OCI-LY3 (cell line): ENCODE measurements around the gene CERS6.

ENCODE experiments used
- H2AFZ ChIP-seq: fragments of 200-600, 300-600 bp; shearing (Covaris generic); 2 replicates; pipeline ENCODE4 v1.6.0; 2014; ENCODE audit warnings: antibody characterized with exemption, low read depth, low read length
- H3K27ac ChIP-seq: fragments of 200-600, 300-600 bp; sonication (generic); 2 replicates; pipeline ENCODE4 v1.5.1; 2014; ENCODE audit warnings: mild to moderate bottlenecking, low read length, moderate library complexity, mixed read lengths
- H3K27me3 ChIP-seq: fragments of 200-600, 300-600 bp; sonication (generic); 2 replicates; pipeline ENCODE4 v1.6.1; 2014; ENCODE audit warnings: low read depth, low read length, mixed read lengths
- H3K36me3 ChIP-seq: fragments of 200-600, 300-600 bp; sonication (generic); replicated peaks from 2 replicates; pipeline ENCODE3; 2014; ENCODE audit warnings: low read depth, low read length, mixed read lengths
- H3K4me1 ChIP-seq: fragments of 300-600, 200-600 bp; sonication (generic); 2 replicates; pipeline ENCODE4 v1.6.1; 2014; ENCODE audit warnings: low read length, mixed read lengths
- H3K4me2 ChIP-seq: fragments of 200-600, 300-600 bp; sonication (generic); 2 replicates; pipeline ENCODE4 v1.6.1; 2014; ENCODE audit warnings: low read length, mixed read lengths
- H3K4me3 ChIP-seq: fragments of 300-600, 200-600 bp; sonication (generic); 2 replicates; pipeline ENCODE4 v1.5.1; 2014; ENCODE audit warnings: antibody characterized with exemption, mild to moderate bottlenecking, low read length, moderate library complexity
- H3K79me2 ChIP-seq: fragments of 300-600, 200-600 bp; shearing (Covaris generic); 2 replicates; pipeline ENCODE4 v1.6.1; 2014; ENCODE audit warnings: mild to moderate bottlenecking, low read length, mixed read lengths
- H3K9ac ChIP-seq: fragments of 300-600, 200-600 bp; shearing (Covaris generic); 2 replicates; pipeline ENCODE4 v1.6.0; 2014; ENCODE audit warnings: mild to moderate bottlenecking, low read length, moderate library complexity
- H3K9me3 ChIP-seq: fragments of 200-600, 300-600 bp; shearing (Covaris generic); 2 replicates; pipeline ENCODE4 v1.6.1; 2014; ENCODE audit warnings: low read length, mixed read lengths; ENCODE audit not compliant: insufficient read depth
- H4K20me1 ChIP-seq: fragments of 200-600, 300-600 bp; sonication (generic); 2 replicates; pipeline ENCODE4 v1.6.1; 2016; ENCODE audit warnings: low read length, mixed read lengths; ENCODE audit not compliant: insufficient read depth
- CTCF ChIP-seq: fragments of 200-600, 300-600 bp; sonication (generic); IDR thresholded peaks from 2 replicates; pipeline ENCODE4 v1.5.1; 2014; ENCODE audit warnings: antibody characterized with exemption, low read length, low read depth
- EZH2phosphoT487 ChIP-seq: fragments of 200-600 bp; shearing (Covaris generic); IDR thresholded peaks from 2 replicates; pipeline ENCODE4 v1.6.1; 2018; ENCODE audit warnings: antibody characterized with exemption, mixed run types, low read depth

Gene CERS6

GRCh38 chr2:168639018-168639417, 182.9 kb downstream of the CERS6 start:
- TF ChIP-seq EZH2phosphoT487 (no peak), CTCF (no peak)
- Histone ChIP-seq H3K79me2 (no peaks in the 10 kb centered on the region), H3K4me2 (no peak overlapping the region), H3K36me3 (no peaks in the 10 kb centered on the region), H3K9ac (no peak overlapping the region), H3K27me3 (no peaks in the 10 kb centered on the region), H3K4me3 (no peak overlapping the region), H2AFZ (no peak overlapping the region), H4K20me1 (no peaks in the 10 kb centered on the region), H3K9me3 (no peaks in the 10 kb centered on the region), H3K27ac (no peak overlapping the region), H3K4me1 (peaks cover 9% of the 10 kb centered on the region)

- H3K27ac ChIP-seq: no peak overlapping the region
These were observed 183.4 kb downstream of the CERS6 start for GRCh38 chr2:168639441-168639898.

GRCh38 chr2:168640039-168640438, 184.0 kb downstream of the CERS6 start:
- Histone ChIP-seq H3K9me3 (no peaks in the 10 kb centered on the region), H3K27ac (no peak overlapping the region), H3K4me3 (no peak overlapping the region), H3K9ac (no peak overlapping the region), H2AFZ (no peak overlapping the region), H3K36me3 (no peaks in the 10 kb centered on the region), H3K27me3 (no peaks in the 10 kb centered on the region), H3K79me2 (no peaks in the 10 kb centered on the region), H3K4me1 (peaks cover 8% of the 10 kb centered on the region; the same call in 1 of the 2 replicates), H3K4me2 (no peak overlapping the region), H4K20me1 (no peaks in the 10 kb centered on the region)
- TF ChIP-seq EZH2phosphoT487 (no peak), CTCF (no peak)

More at GRCh38 chr2:168639441-168639898, 183.4 kb downstream of the CERS6 start:
- Histone ChIP-seq H3K9ac (no peak overlapping the region), H3K36me3 (no peaks in the 10 kb centered on the region), H3K4me1 (peaks cover 8% of the 10 kb centered on the region; the same call in 1 of the 2 replicates), H3K4me3 (no peak overlapping the region), H4K20me1 (no peaks in the 10 kb centered on the region), H3K4me2 (no peak overlapping the region), H2AFZ (no peak overlapping the region), H3K27me3 (no peaks in the 10 kb centered on the region), H3K9me3 (no peaks in the 10 kb centered on the region), H3K79me2 (no peaks in the 10 kb centered on the region)
- TF ChIP-seq EZH2phosphoT487: no peak
- no peak for TF ChIP-seq CTCF

- Histone ChIP-seq H3K27me3 (no peaks in the 10 kb centered on the region), H3K4me3 (no peak overlapping the region), H2AFZ (no peak overlapping the region), H3K4me1 (peaks cover 8% of the 10 kb centered on the region; the same call in 1 of the 2 replicates), H3K36me3 (no peaks in the 10 kb centered on the region), H4K20me1 (no peaks in the 10 kb centered on the region), H3K4me2 (no peak overlapping the region), H3K9ac (no peak overlapping the region), H3K27ac (no peak overlapping the region), H3K9me3 (no peaks in the 10 kb centered on the region), H3K79me2 (no peaks in the 10 kb centered on the region)
- TF ChIP-seq CTCF (no peak), EZH2phosphoT487 (no peak)
These were observed 185.6 kb downstream of the CERS6 start for GRCh38 chr2:168641636-168642035.
